Body of pancreas (tissue), 4 donors: ENCODE measurements around the gene LCN10.
"Not testable (repeated sequence)": the region's sequence is repeated elsewhere in the genome, so short reads cannot be mapped to it uniquely, and the experiment has no call there.

ENCODE experiments used
- CTCF ChIP-seq, 7 experiments: fragments of 450-650 bp in 4 of 7; fragments of 200-600 bp in 3 of 7; sonication (generic) in 3 of 7; IDR thresholded peaks; one replicate each; pipeline ENCODE4 v1.5.1; 2016 to 2019; ENCODE audit warnings: antibody characterized with exemption in 7 of 7
- POLR2A ChIP-seq, 3 donors: fragments of 450-650 bp; IDR thresholded peaks; one replicate each; pipeline ENCODE4 v1.6.1; 2016; ENCODE audit warnings: antibody characterized with exemption in 3 of 3, mild to moderate bottlenecking in 2 of 3

- not testable (repeated sequence) for TF ChIP-seq CTCF, POLR2A (IDR thresholded peaks at IDR 0.05)
These were observed 12.8 kb upstream of the LCN10 start for GRCh38 chr9:136755302-136756133.
